GM19025 (cell line): ENCODE data around the gene GALNT8.

Experiments
- ATAC-seq: cut with Tn5 transposase; IDR thresholded peaks from one replicate; pipeline ENCODE4 v1.9.1; 2021; ENCODE audit warnings: mild to moderate bottlenecking, low read depth, moderate library complexity; ENCODE audit not compliant: unreplicated experiment

GALNT8 gene

GRCh38 chr12:4791497-4791896 lies 71.3 kb downstream of the GALNT8 start:
- no peak for ATAC-seq

GRCh38 chr12:4794491-4794890 lies 74.3 kb downstream of the GALNT8 start:
- ATAC-seq = no peak

DNA sequence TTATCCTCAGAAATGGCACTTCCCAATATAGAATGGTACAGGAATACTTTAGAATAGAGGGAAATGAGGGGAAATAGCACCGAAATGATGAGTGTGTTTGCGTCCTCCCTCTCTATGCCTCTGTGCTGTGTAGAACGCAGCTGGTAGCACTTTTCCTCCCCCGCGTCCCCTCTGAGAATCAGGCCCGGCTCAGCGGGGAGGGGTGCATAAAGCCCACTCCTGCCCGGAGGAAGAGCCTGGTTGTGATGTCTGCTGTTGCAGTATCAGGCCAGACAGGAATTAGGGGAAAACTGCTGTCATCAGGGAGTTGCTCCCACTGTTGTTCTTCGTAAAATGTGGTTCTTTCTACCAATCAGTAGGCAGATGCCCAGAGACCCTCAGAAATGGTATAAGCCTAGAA lies 76.0 kb downstream of the GALNT8 start:
- ATAC-seq = no peak

- ATAC-seq = no peak
These were observed 76.7 kb downstream of the GALNT8 start for GRCh38 chr12:4796694-4797482.

DNA sequence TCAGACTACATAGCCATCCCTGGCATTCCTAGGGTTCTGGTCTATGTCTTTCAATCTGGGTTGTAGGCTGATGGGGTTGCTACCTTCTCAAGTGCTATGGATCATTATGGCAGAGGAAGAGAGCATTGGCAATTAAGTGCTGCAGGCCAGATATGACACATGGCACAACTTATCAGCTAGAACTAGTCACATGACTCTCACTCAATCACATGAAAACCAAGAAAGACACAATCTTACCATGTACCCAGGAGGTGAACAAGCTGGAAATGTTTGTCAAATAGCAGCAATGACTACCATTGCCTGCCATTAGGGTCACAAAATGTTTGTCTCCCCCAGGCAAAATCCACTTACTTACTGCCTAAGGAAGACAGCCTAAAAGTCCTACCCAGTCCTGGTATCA lies 80.4 kb downstream of the GALNT8 start:
- no peak for ATAC-seq

DNA sequence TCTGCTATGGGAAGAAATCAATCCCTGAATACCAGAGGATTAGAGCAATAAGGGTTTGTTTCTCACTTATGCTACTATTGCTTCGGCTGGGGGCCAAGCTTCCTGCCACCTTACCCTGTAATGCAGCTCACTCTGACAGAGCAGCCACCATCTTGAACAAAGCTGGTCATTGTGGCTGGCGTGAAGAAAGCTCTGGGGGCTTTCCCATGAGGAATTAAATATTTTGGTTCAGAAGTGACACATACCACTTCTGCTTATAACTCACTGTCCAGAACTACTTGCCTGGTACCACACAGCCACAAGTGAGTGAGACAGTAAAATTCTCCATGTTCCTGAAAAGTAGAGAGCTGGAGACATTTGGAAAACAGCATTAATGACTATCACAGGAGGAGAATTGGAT lies 82.6 kb downstream of the GALNT8 start:
- no peak for ATAC-seq

- no peak for ATAC-seq
These were observed 86.4 kb downstream of the GALNT8 start for GRCh38 chr12:4806439-4807115.

DNA sequence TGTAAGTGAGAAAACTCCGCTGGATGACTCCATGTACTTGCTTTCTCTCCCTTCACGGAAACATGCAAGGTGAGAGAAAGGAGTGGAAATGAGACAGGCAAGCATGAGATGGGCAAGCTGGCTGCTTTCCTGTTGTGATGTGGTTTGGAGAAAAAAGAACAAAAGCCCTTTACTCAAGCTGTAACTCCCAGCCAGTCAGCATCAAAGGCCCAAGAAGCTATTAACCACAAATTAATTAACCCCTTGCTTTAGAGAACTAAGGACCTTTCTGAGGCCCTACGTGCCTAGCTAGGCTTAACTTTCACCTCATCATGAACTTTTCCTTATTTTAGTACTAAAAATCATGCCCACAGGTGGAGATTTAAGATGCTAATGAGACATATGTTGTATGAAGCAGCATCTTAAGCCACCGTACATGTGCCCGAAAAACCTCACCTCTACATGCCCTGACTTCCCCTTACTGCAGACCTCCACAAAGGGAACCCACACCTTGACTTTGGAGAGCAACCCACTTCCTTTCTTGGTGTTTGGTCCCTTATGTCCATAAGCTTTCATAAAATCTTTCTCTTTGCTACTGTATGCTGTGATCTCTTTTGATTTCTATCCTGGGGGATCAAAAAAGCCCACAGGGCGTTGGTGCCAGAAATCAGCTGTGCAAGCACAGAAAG lies 87.0 kb downstream of the GALNT8 start:
- ATAC-seq = no peak

DNA sequence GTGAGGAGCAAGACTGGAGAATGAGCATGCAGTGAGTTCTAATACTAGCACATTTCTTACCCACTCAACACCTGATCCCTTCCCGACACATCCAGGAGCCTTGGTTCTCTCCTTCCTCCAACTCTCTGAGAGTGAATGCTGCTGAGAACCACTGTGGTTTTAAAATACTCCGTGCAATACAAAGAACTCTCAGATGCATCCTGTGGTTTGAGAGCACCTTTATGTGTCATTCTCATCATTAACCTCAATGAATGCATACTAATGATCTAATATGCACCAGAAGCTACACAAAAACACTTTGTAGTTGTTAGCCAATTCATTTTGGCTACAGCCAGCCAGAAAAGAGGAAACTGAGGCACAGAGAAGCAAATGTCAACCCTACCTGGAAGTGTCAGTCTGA lies 87.6 kb downstream of the GALNT8 start:
- ATAC-seq = no peak

DNA sequence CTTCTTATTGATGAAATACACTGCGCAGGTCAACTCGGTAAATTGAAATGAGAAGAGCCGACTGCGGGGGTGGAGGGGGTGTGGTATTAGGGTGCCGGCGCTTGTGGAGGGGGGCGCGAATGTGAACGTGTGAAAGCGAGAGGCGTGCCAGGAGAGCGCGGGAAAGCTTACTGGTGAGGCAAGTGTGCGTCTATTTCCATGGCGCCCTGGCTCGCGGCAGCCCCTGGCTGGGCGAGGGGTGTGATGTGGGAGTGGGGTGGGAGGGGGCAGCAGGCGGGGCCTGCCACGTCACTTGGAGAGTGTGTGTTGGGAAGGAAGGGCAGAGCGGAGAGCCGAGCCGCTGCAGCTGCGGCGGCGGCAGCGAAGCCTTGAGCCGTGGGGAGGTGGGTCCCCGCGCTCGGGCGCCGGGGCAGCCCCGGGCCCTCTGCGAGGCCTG lies 88.8 kb downstream of the GALNT8 start:
- no peak for ATAC-seq

DNA sequence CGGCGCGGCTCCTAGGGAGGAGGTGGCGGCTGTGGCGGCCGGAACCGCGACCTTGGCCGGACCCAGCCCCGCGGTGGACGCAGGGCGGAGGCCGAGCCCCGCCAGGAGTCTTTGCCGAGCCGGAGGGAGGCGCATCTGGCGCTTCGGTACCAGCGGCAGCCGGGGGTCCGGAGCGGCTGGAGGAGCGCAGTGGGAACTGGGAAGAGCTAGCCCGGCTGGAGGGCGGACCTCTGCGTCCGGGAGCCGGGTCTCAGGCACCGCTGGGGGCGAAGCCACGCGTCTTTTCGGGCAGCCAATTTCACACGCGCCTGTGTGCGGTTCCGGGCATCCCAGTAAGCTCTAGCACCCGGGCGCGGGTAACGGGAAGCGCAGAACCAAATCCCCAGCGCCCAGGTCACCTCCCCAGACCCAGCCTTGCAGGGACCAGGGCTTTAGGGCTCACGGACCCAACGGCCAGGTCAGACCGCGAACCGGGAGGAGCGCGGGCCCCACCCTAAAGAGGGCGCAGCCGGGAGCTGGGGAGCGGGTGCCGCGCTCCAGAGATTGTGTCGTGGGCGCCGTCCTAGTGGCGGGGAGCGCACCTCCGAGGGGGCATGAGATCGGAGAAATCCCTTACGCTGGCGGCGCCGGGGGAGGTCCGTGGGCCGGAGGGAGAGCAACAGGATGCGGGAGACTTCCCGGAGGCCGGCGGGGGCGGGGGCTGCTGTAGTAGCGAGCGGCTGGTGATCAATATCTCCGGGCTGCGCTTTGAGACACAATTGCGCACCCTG lies 89.4 kb downstream of the GALNT8 start:
- ATAC-seq = no peak

GRCh38 chr12:4810219-4810671 lies 90.0 kb downstream of the GALNT8 start:
- ATAC-seq = no peak

- ATAC-seq = no peak
These were observed 92.6 kb downstream of the GALNT8 start for GRCh38 chr12:4812624-4813327.

- no peak for ATAC-seq
These were observed 93.5 kb downstream of the GALNT8 start for GRCh38 chr12:4813741-4814140.

DNA sequence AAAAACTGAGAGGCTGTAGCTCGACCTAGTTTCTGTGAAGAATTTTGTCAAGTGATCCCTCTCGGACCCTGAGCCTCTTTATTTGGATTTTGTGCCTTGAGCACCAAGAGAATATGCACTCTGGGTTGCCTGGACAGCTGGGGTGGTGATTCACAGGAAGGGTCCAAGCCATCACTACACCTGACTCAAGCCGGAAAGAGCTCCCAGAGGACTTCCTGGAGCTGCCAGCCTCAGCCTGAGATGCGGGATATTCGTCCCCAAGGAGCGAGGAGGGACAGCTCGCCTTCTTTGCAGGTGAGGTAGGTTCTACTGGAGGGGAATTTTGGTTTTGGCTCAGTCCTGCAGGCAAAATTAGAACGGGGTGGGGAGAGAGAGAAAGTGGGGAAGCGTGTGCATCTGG lies 94.3 kb downstream of the GALNT8 start:
- ATAC-seq = no peak

DNA sequence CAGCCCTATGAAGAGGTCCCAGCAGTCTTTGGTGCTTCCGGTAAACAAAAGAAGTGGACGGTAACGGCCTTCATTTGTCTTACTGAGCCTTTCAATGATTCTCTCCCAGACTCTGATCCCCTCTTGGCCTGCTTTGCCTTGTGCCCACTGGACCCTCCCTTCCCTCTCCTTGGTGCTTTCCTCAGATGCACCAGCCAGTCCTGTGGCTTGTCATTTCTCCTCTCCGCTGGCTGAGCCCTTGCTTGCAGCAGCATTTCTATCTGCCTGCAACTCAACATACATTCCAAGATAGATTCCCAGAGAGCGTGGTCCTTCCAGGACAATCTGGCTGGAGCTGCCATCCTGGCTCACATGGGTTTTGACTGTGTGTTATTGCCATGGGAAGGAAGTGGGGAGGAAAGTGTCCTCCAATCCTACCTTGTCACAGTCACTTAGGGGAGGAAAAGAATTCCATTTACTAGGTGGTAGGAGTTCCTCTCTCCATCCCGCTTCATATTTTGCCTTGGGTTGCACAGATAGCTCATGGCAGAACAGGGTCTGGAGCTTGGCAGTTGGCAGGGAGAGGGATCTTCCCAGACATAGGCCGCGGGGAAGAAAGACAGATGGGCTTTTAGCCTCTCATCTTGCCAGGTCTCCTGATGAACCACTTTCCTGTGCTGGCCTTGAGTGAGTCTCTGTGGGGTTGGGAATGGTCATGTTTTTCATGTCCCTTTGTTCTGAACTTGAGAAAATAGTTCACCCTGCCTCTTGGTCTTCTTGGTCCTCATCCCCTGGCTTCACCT lies 96.7 kb downstream of the GALNT8 start:
- no peak for ATAC-seq

DNA sequence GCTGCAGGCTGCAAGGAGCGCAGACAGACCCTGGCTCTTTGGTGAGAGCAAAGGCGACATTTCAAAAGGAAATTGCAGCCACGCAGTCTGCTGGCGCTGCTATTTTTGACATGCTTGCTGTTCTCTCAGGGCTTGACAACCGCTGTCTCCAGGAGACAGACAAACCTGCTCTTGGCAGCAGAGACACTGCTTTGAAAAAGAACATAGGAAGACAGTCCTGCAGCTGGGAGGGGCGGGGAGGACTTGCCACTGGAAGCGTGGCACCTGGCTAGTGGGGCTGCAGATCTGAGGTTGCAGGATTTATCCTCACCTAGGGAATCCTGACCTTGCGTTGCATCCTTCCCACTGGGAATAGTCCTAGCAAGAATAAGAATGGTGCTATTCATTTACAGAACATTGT lies 97.7 kb downstream of the GALNT8 start:
- no peak for ATAC-seq

- ATAC-seq = no peak
These were observed 99.5 kb downstream of the GALNT8 start for GRCh38 chr12:4819654-4820053.

DNA sequence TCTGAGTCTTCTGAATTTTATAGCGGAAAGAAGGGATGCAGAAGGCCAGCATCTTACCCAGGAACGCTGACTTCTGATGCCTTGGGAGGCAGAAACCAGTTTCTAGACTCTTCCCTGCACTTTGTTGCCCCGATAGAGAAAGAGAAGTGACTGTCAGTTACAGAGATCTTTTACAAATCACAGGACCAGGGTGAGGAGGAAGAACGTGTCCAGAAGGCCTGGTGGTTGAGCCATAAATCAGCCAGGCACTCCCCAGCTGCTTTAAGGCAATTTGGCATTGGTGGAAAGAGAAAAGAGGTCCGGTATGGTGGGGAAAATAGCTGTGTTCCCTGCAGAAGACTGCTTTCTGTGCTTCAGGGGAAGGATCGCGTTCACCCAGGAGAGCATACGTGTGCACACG lies 100.8 kb downstream of the GALNT8 start:
- ATAC-seq = no peak
